Thymus (tissue), 2 donors: ENCODE measurements around the gene OR51B5. TPM values are rescaled to one million over a fixed set of nuclear protein-coding genes. Genes with fewer than 3 reads are reported as not detected.

Experiments
- polyA plus RNA-seq: library from polyadenylated mRNA; stranded (reverse); fragments of 200-250 nt; gene quantifications from one replicate; pipeline ENCODE4 v1.2.3, GENCODE V29; 2013
- total RNA-seq: library from RNA; stranded (reverse); fragments of 120-200 nt; gene quantifications from one replicate; pipeline ENCODE4 v1.2.4, GENCODE V29; 2013
- donor health status: healthy.

The OR51B5 gene
- total and polyA plus RNA-seq, 2 donors = 0.14 to 0.21 TPM

Other genes starting within 250 kb of the OR51B5 start
- not detected for gene OR52A5, start 205.2 kb downstream of the OR51B5 start, total RNA-seq
- gene OR52A5, start 205.2 kb downstream of the OR51B5 start, polyA plus RNA-seq = not detected
- not detected for gene OR52A1, start 188.8 kb downstream of the OR51B5 start, total RNA-seq
- gene OR52A1, start 188.8 kb downstream of the OR51B5 start, polyA plus RNA-seq = not detected
- not detected for gene OR51V1, start 142.8 kb downstream of the OR51B5 start, total RNA-seq
- gene OR51V1, start 142.8 kb downstream of the OR51B5 start, polyA plus RNA-seq = not detected
- gene HBB, start 116.5 kb downstream of the OR51B5 start, total RNA-seq = 341 TPM
- gene HBB, start 116.5 kb downstream of the OR51B5 start, polyA plus RNA-seq = 22.3 TPM
- gene HBD, start 109.0 kb downstream of the OR51B5 start, total RNA-seq = 1.1 TPM
- 1.3 TPM for gene HBD, start 109.0 kb downstream of the OR51B5 start, polyA plus RNA-seq
- gene HBG1, start 93.7 kb downstream of the OR51B5 start, total RNA-seq = 612 TPM
- 0.41 TPM for gene HBG1, start 93.7 kb downstream of the OR51B5 start, polyA plus RNA-seq
- gene HBG2, start 88.7 kb downstream of the OR51B5 start, total RNA-seq = 5,270 TPM
- gene HBG2, start 88.7 kb downstream of the OR51B5 start, polyA plus RNA-seq = 1.0 TPM
- gene HBE1, start 73.6 kb downstream of the OR51B5 start, total RNA-seq = 5.5 TPM
- 1.8 TPM for gene HBE1, start 73.6 kb downstream of the OR51B5 start, polyA plus RNA-seq
- gene OR51B4, start 41.6 kb downstream of the OR51B5 start, total RNA-seq = not detected
- gene OR51B4, start 41.6 kb downstream of the OR51B5 start, polyA plus RNA-seq = not detected
- not detected for gene OR51B2, start 19.2 kb downstream of the OR51B5 start, total RNA-seq
- 0.07 TPM for gene OR51B2, start 19.2 kb downstream of the OR51B5 start, polyA plus RNA-seq
- gene OR51B6, start 8.0 kb upstream of the OR51B5 start, total RNA-seq = not detected
- gene OR51B6, start 8.0 kb upstream of the OR51B5 start, polyA plus RNA-seq = not detected
- gene OR51M1, start 40.3 kb upstream of the OR51B5 start, total RNA-seq = not detected
- gene OR51M1, start 40.3 kb upstream of the OR51B5 start, polyA plus RNA-seq = 0.02 TPM
- gene OR51Q1, start 78.6 kb upstream of the OR51B5 start, total RNA-seq = not detected
- gene OR51Q1, start 78.6 kb upstream of the OR51B5 start, polyA plus RNA-seq = not detected
- not detected for gene OR51I1, start 98.0 kb upstream of the OR51B5 start, total RNA-seq
- not detected for gene OR51I1, start 98.0 kb upstream of the OR51B5 start, polyA plus RNA-seq
- not detected for gene OR51I2, start 105.8 kb upstream of the OR51B5 start, total RNA-seq
- not detected for gene OR51I2, start 105.8 kb upstream of the OR51B5 start, polyA plus RNA-seq
- not detected for gene OR52D1, start 145.2 kb upstream of the OR51B5 start, total RNA-seq
- not detected for gene OR52D1, start 145.2 kb upstream of the OR51B5 start, polyA plus RNA-seq
- under 0.01 TPM for gene UBQLN3, start 166.4 kb upstream of the OR51B5 start, total RNA-seq
- gene UBQLN3, start 166.4 kb upstream of the OR51B5 start, polyA plus RNA-seq = 0.07 TPM
- 0.09 TPM for gene UBQLNL, start 173.2 kb upstream of the OR51B5 start, total RNA-seq
- 1.5 TPM for gene UBQLNL, start 173.2 kb upstream of the OR51B5 start, polyA plus RNA-seq
- 0.05 TPM for gene OR52H1, start 205.0 kb upstream of the OR51B5 start, total RNA-seq
- gene OR52H1, start 205.0 kb upstream of the OR51B5 start, polyA plus RNA-seq = not detected
- not detected for gene OR52B6, start 237.4 kb upstream of the OR51B5 start, total RNA-seq
- not detected for gene OR52B6, start 237.4 kb upstream of the OR51B5 start, polyA plus RNA-seq